GM15510 (cell line): ENCODE measurements around the gene RPL18A.

Experiments
- POLR2A ChIP-seq: IDR thresholded peaks from 3 replicates; pipeline ENCODE4 v1.6.1; 2011; ENCODE audit warnings: borderline replicate concordance; ENCODE audit not compliant: insufficient read length; ENCODE audit errors: extremely low read depth

RPL18A gene

DNA sequence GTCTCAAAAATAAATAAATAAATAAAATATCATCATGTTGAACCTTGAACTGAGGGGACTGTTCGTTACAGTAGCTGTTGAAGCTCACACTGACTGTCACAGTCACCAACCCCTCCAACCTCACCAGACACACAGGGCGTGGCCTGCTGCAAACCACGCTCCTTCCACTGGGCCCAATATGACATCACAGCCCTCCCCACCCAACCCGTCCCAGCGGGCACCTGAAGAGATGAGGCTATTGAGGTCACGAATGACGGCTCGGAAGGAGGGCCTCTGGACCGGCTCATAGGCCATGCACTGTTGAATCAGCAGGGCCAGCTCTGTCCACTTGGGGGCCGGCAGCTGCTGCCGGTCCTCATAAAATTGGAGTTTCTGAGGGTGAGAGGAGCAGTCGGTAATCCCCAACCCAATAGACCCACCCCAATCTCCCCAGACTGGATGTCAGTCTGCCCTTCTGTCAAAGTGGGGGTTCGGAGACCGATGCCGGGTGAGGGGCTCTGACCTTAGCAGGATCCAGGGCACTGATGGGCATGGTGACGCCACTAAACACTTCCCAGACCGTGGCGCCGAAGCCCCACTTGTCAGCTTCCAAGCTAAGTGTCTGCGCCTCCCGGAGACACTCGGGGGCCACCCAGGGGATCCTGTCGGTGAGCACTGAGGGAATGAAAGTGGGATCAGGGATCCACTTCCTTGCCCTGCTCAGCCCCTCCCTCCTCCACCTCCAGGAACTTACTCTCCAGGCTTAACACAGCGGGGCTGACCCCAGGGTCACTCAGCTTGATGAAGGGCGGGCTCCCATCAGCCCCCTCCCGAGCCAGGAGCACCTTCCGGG lies 25.1 kb upstream of the RPL18A start:
- no peak for TF ChIP-seq POLR2A

GRCh38 chr19:17835182-17836006 lies 24.3 kb upstream of the RPL18A start:
- no peak for TF ChIP-seq POLR2A

DNA sequence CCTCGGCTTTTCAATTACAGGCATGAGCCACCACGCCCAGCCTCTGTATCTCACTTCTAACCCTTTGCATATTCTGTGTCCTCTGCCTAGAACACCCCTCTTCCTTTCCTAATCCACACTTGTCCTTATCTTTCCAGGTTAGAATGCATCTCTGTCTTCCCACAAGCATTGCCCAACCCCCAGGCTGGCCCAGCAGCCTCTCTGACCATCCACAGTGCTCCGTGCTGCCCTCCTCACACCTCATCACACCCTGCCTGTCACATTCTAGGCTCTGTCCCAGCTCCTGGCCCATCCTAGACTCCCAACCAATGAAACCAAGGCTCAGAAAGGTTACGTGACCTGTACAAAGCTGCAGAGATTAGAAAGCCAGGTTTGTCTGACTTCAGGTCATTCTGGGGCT lies 23.2 kb upstream of the RPL18A start:
- TF ChIP-seq POLR2A = no peak

DNA sequence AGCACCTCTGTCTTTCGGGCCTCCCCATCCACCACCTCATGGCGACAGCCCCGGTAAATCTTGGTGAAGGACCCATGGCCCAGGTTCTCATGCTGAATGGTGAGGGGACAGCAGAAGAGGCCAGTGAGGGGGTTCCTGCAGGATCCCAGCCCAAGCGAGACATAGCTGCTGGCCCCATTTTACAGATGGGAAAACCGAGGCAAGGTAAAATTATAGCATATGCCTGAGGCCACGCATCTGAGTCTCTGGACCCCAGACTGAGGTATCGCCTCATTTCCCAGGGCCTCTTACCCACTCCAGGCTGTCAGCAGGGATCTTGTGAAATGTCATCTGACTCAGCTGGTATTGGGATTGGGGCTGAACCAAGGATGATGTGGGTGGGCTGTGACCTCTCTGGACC lies 21.7 kb upstream of the RPL18A start:
- no peak for TF ChIP-seq POLR2A

DNA sequence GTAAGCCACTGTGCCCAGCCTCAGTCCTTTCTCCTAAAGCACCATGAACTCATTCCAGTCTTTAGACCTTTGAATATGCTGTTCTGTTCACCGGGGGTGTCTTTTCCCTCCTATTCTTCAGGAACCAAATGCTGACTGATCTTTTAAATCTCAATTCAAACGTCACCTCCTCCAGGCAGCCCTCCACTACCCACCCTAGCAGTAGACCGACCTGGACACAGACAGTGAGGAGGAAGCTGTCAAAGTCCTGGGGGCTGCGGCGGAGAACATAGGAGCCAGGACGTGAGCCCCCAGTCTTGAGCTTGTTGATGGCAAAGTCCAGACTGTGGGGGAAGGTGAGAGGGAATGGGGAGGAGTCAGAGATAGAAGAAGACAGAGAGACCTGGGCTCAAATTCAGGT lies 19.7 kb upstream of the RPL18A start:
- no peak for TF ChIP-seq POLR2A

DNA sequence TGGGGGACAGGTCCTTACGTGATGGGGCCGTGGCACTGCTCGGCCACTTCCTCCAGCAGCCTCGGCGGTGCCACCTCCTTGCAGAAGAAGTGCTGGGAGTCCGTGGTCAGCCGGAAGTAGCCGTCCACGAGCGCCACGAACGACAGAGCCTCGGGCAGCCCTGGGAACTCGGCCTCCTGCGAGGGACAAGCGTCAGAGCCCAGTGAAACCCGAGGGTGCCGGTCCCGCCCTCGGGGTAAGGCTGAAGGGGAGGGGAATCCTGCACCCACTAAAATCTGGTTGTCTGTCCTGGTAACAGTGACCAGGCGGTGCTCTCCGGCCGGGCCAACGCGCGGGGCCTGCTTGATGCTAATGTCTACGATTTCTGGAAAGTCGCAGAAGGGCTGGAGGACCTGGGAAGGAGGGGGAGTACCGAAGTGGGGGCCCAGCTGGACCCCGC lies 18.3 kb upstream of the RPL18A start:
- no peak for TF ChIP-seq POLR2A

GRCh38 chr19:17841810-17842662 lies 17.7 kb upstream of the RPL18A start:
- TF ChIP-seq POLR2A = no peak

- TF ChIP-seq POLR2A = no peak
These were observed 16.9 kb upstream of the RPL18A start for GRCh38 chr19:17842663-17843291.

GRCh38 chr19:17843292-17843827 lies 16.4 kb upstream of the RPL18A start:
- TF ChIP-seq POLR2A = no peak

DNA sequence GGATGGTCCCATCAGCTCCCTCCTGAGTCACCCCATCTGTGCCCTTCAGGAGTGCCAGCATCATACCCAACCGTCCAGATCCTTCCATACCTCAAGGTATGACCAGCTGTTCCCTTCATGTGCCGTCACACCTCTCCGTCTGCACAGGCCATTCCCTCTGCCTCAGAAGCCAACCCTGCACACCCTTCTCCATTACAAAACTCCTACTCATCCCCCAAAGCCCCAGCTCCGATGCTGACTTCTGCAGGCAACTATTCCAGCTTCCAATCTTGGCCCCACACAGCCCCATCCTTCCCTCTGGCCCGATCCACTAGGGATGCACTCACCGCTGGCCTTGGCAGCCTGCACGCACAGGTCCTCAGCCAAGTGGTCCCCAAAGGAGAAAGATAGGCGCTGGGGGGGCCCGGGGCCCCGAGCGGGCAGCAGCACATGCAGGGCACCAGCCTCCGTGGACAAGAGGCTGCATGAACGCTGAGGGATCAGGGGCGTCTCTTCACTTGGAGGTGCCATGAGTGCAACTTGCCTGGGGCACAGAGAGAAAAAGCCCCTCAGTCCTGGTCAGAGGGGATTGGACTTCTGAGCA lies 15.7 kb upstream of the RPL18A start:
- no peak for TF ChIP-seq POLR2A

DNA sequence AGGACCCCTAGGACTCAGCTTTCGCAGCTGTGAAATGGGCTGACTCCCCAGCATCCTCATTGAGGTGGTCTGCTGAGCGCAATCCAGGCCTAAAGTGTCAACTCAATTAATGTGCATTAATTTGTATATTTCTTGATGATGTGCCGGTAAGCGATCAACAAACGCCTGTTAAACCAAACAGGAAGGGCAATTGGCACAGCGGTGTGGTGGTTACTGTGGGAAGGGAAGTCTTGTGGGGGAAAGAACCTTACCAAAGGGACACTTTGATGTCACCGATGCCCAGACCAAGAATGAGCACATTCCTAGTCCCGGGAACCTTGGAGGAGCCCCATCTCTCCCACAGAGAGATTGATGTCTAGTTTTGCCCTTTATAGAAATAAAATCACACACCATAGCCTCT lies 13.6 kb upstream of the RPL18A start:
- no peak for TF ChIP-seq POLR2A

- peak; percentile 76 for TF ChIP-seq POLR2A
These were observed 12.0 kb upstream of the RPL18A start, which contains the start of gene JAK3 for GRCh38 chr19:17847538-17848366. Gene JAK3 (minus strand): TSS chr19:17847982. CDS start chr19:17844417, 3,565 bp downstream.
